Prostate gland (tissue), 2 donors: ENCODE measurements around the gene EFCC1. TPM values are rescaled to one million over a fixed set of nuclear protein-coding genes. Genes with fewer than 3 reads are reported as not detected.

Experiments
- DNase-seq: peaks from one replicate; pipeline ENCODE4 v3.0.0-alpha.2; 2019; ENCODE audit warnings: low spot score
- H3K27ac ChIP-seq, 2 donors: fragments of 200-600 bp; sonication (generic); 2 replicates each; pipeline ENCODE4 v1.5.1; 2017 to 2019
- H3K27me3 ChIP-seq: fragments of 200-600 bp; sonication (generic); replicated peaks from 2 replicates; pipeline ENCODE4 v1.5.1; 2019; ENCODE audit not compliant: insufficient read depth
- H3K36me3 ChIP-seq, 2 donors: fragments of 200-600 bp; sonication (generic); 1 replicate in 1 of 2; 2 replicates in 1 of 2; pipeline versions ENCODE4 v1.5.1 to v1.8.1; 2017 to 2019
- H3K4me1 ChIP-seq: fragments of 200-600 bp; sonication (generic); replicated peaks from 2 replicates; pipeline ENCODE4 v1.5.1; 2019
- H3K4me3 ChIP-seq, 2 donors: fragments of 200-600 bp; sonication (generic); 2 replicates each; pipeline ENCODE4 v1.5.1; 2017 to 2019
- H3K9me3 ChIP-seq: fragments of 200-600 bp; sonication (generic); 2 replicates; pipeline ENCODE4 v1.5.1; 2017
- CTCF ChIP-seq, 4 experiments: fragments of 200-600 bp in 2 of 4; fragments of 450-650 bp in 2 of 4; sonication (generic) in 2 of 4; IDR thresholded peaks; 1 replicate in 3 of 4; 2 replicates in 1 of 4; pipeline ENCODE4 v1.5.1; 2016 to 2019; ENCODE audit warnings: antibody characterized with exemption in 4 of 4, mild to moderate bottlenecking in 2 of 4, moderate library complexity in 2 of 4
- POLR2A ChIP-seq: fragments of 450-650 bp; IDR thresholded peaks from one replicate; pipeline ENCODE4 v1.6.1; 2016; ENCODE audit warnings: antibody characterized with exemption, mild to moderate bottlenecking
- POLR2AphosphoS5 ChIP-seq: sonication (generic); formaldehyde crosslinking; IDR thresholded peaks from one replicate; pipeline ENCODE4 v1.6.1; 2017; ENCODE audit warnings: antibody characterized with exemption
- whole genome bisulfite sequencing: methylation state at CpG from one replicate; pipeline ENCODE4 v1.1.5; 2018; 5-methylcytosine and 5-hydroxymethylcytosine counted together
- intact Hi-C: fragments of 100-400 bp; cut with DNase I; formaldehyde crosslinking; loops from one replicate; pipeline ENCODE4 v1.14.2; 2022
- total RNA-seq, 2 donors: library from RNA; depleted of rRNA; stranded (reverse); fragments of >200 nt; gene quantifications; one replicate each; pipeline ENCODE4 v1.1.0, GENCODE V29; 2016

The EFCC1 gene
- total RNA-seq, 2 donors from 2014 or later, result 1.8 to 4.0 TPM

DNA sequence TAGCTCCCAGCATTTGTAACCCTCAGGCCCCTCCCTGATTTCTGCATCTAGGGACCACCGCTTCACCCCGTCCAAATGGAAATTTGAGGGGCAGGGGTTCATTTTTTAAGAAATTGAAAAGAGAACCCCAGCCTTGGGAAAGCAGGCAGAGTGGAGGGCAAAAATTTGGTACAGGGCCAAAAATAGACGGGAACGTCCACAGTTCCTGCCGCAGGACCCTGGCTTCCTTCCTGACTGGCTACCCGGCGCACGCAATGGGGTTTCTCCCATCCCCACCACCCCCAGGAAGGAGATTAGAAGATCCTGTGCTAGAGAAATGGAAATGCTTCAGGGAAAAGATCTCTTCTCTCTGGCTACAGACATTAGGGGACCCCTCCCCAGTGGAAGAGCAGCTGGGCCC lies 80.4 kb downstream of the EFCC1 start:
- H3K27ac ChIP-seq, result no peak overlapping the region
- H3K4me1 ChIP-seq, result no peaks in the 10 kb centered on the region
- no peaks in the 10 kb centered on the region for H3K27me3 ChIP-seq
- TF ChIP-seq POLR2AphosphoS5, result no peak
- TF ChIP-seq POLR2A, result no peak
- no peak for TF ChIP-seq CTCF (IDR thresholded peaks at IDR 0.05)
- H3K4me3 ChIP-seq, result no peak overlapping the region
- H3K36me3 ChIP-seq, result no peaks in the 10 kb centered on the region
- WGBS, result 79% methylated on average over 8 of the region's 8 CpGs
- no peak for DNase-seq
- no peaks in the 10 kb centered on the region for H3K9me3 ChIP-seq
- intact Hi-C loops, result loop anchor here (10.0 kb wide), 1 partner anchor 107 kb away; no protein-coding TSS in a partner anchor

DNA sequence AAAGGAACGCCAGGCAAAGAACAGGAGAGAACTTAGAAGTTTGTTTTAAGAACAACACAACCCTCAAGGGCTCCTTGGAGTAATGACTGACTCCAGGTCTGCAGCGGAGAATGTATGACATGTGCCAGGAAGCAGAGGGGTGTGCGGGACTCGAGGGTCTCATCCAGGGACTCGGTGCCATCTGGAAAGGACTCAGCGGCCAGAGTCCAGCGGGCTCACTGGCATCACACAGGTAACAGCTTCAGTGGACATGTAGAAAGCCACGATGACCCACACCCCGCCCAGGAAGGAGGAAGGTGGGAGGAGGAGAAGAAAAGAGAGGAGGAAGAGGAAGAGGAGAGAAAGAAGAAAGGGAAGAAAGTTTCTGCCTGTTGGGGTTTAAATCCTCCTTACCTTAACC lies 80.9 kb downstream of the EFCC1 start:
- no peak for DNase-seq
- H3K4me3 ChIP-seq, result no peak overlapping the region
- H3K9me3 ChIP-seq, result no peaks in the 10 kb centered on the region
- no peaks in the 10 kb centered on the region for H3K36me3 ChIP-seq
- no peak for TF ChIP-seq POLR2A
- TF ChIP-seq POLR2AphosphoS5, result no peak
- no peak for TF ChIP-seq CTCF (IDR thresholded peaks at IDR 0.05)
- intact Hi-C loops, result loop anchor here (10.0 kb wide), 1 partner anchor 107 kb away; no protein-coding TSS in a partner anchor
- WGBS, result 82% methylated on average over 9 of the region's 9 CpGs
- no peak overlapping the region for H3K27ac ChIP-seq
- no peaks in the 10 kb centered on the region for H3K4me1 ChIP-seq
- H3K27me3 ChIP-seq, result no peaks in the 10 kb centered on the region

DNA sequence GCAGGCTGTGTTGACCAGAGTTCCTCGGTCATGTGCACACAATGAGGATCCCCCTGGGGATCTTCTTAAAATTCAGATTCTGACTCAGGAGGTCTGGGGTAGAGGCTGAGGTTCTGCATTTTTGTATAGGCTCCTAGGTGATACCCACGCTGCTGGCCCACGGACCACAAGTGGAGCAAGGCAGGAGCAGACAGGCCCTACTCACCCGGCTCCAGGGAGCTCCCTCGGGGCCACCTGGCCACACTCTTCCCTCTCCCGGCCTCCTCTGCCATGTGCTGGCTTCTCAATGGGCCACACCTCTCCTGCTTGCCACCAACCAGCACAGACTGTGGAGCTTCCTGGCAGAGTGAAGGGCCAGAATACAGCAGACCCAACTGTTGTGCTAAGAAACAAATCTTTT lies 83.4 kb downstream of the EFCC1 start:
- intact Hi-C loops, result loop anchor here (10.0 kb wide), 1 partner anchor 110 kb away; no protein-coding TSS in a partner anchor
- Histone ChIP-seq H3K9me3 (no peaks in the 10 kb centered on the region), H3K27ac (no peak overlapping the region), H3K27me3 (no peaks in the 10 kb centered on the region), H3K4me1 (peaks cover 4% of the 10 kb centered on the region), H3K4me3 (no peak overlapping the region), H3K36me3 (no peaks in the 10 kb centered on the region)
- DNase-seq, result no peak
- TF ChIP-seq POLR2A, result no peak
- WGBS, result 88% methylated on average over 6 of the region's 6 CpGs

GRCh38 chr3:129085165-129085715 lies 84.1 kb downstream of the EFCC1 start:
- no peak overlapping the region for H3K27ac ChIP-seq

DNA sequence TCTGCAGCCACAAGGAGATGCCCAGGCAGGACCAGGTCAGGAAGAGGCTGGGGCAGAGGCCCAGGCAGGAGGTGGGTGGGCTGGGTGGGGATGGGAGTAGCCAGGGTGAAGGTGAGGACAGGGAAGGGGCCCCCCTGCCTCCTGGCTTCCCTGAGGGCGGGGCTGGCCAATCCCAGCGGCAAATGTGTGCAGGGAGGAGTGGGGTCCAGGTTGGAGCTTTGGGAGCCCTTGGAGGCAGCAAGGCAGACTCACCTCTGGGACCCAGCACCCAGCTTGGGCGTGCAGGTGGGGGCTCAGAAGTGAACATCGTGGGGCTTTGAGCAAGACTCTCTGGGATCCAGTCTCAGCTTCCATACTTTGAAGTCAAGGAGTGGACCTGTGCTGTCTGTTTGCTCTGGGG lies 84.7 kb downstream of the EFCC1 start:
- H3K36me3 ChIP-seq, result no peaks in the 10 kb centered on the region
- no peak overlapping the region for H3K27ac ChIP-seq
- no peaks in the 10 kb centered on the region for H3K9me3 ChIP-seq
- no peaks in the 10 kb centered on the region for H3K27me3 ChIP-seq
- no peak overlapping the region for H3K4me3 ChIP-seq
- intact Hi-C loops, result loop anchor here (10.0 kb wide), 1 partner anchor 111 kb away; no protein-coding TSS in a partner anchor
- H3K4me1 ChIP-seq, result peaks cover 4% of the 10 kb centered on the region
- DNase-seq, result no peak
- WGBS, result 92% methylated on average over 4 of the region's 4 CpGs
- TF ChIP-seq POLR2A (no peak), CTCF (IDR thresholded peaks at IDR 0.05) (no peak), POLR2AphosphoS5 (no peak)

More at GRCh38 chr3:129085165-129085715, 84.1 kb downstream of the EFCC1 start:
- intact Hi-C loops, result loop anchor here (10.0 kb wide), 1 partner anchor 110 kb away; no protein-coding TSS in a partner anchor
- 94% methylated on average over 12 of the region's 12 CpGs for WGBS
- no peaks in the 10 kb centered on the region for H3K9me3 ChIP-seq
- H3K36me3 ChIP-seq, result no peaks in the 10 kb centered on the region
- no peak for DNase-seq
- no peak for TF ChIP-seq CTCF (IDR thresholded peaks at IDR 0.05)
- no peak for TF ChIP-seq POLR2A
- no peak for TF ChIP-seq POLR2AphosphoS5
- H3K4me1 ChIP-seq, result peaks cover 4% of the 10 kb centered on the region
- no peak overlapping the region for H3K4me3 ChIP-seq
- H3K27me3 ChIP-seq, result no peaks in the 10 kb centered on the region
